HepG2 (cell line): ENCODE results near the gene ABCC5. TPM values are rescaled to one million over a fixed set of nuclear protein-coding genes. Genes with fewer than 3 reads are reported as not detected.

Source experiments
- ARNT2 ChIP-seq: sonication (generic); formaldehyde crosslinking; IDR thresholded peaks from 2 replicates; pipeline ENCODE4 v1.8.0; 2022; ENCODE audit warnings: mild to moderate bottlenecking, low read depth, missing genetic modification reagents, moderate library complexity
- ATF1 ChIP-seq: IDR thresholded peaks from 2 replicates; pipeline ENCODE4 v1.6.1; 2016; ENCODE audit warnings: mild to moderate bottlenecking, control low read depth
- ELF3 ChIP-seq: IDR thresholded peaks from 2 replicates; pipeline ENCODE4 v1.6.1; 2016; ENCODE audit warnings: missing genetic modification reagents, missing compliant biosample characterization
- HNF4A ChIP-seq: sonication (generic); formaldehyde crosslinking; IDR thresholded peaks from 2 replicates; pipeline ENCODE4 v1.4.0; 2020; ENCODE audit warnings: missing genetic modification reagents
- HNF4G ChIP-seq, 2 experiments: sonication (generic) in 1 of 2; formaldehyde crosslinking in 1 of 2; IDR thresholded peaks; 2 replicates each; pipeline versions ENCODE4 v1.4.0 to v1.6.1; 2011 to 2020; ENCODE audit warnings: borderline replicate concordance in 2 of 2, low read depth in 2 of 2, mild to moderate bottlenecking in 2 of 2, low read length in 1 of 2, missing genetic modification reagents in 1 of 2, moderate library complexity in 1 of 2
- ISL2 ChIP-seq: sonication (generic); formaldehyde crosslinking; IDR thresholded peaks from 2 replicates; pipeline ENCODE4 v1.5.0; 2020; ENCODE audit warnings: missing genetic modification reagents
- PRDM15 ChIP-seq: sonication (generic); formaldehyde crosslinking; IDR thresholded peaks from 2 replicates; pipeline ENCODE4 v1.4.0; 2020; ENCODE audit warnings: missing genetic modification reagents
- TCF7 ChIP-seq: sonication (generic); IDR thresholded peaks from 2 replicates; pipeline ENCODE4 v1.6.1; 2016; ENCODE audit warnings: antibody characterized with exemption, low read depth
- ZNF205 ChIP-seq: IDR thresholded peaks from 2 replicates; pipeline ENCODE4 v1.6.1; 2018; ENCODE audit warnings: missing biosample characterization, missing genetic modification reagents
- ZNF431 ChIP-seq: sonication (generic); formaldehyde crosslinking; IDR thresholded peaks from 2 replicates; pipeline ENCODE4 v1.9.0; 2022; ENCODE audit warnings: missing genetic modification reagents, low read depth, mild to moderate bottlenecking, borderline replicate concordance
- ZNF451 ChIP-seq: sonication (generic); formaldehyde crosslinking; IDR thresholded peaks from 2 replicates; pipeline ENCODE4 v1.5.0; 2020; ENCODE audit warnings: mild to moderate bottlenecking, missing genetic modification reagents
- ZNF644 ChIP-seq: IDR thresholded peaks from 2 replicates; pipeline ENCODE4 v1.6.1; 2016; ENCODE audit warnings: low read depth
- polyA plus RNA-seq, 8 experiments: library from polyadenylated mRNA; depleted of rRNA in 3 of 8; stranded (reverse) in 7 of 8; unstranded in 1 of 8; fragments of >200 nt; fragmentation: Illumina TruSeq in 4 of 8; extraction: Trizol in 4 of 8; gene quantifications; 2 replicates each; pipeline versions ENCODE4 v1.2.1 to v1.2.3, GENCODE V29; 2011 to 2016; ENCODE audit warnings: low read depth in 4 of 8, missing spikeins in 1 of 8, mixed read lengths in 1 of 8; ENCODE audit not compliant: insufficient read depth in 1 of 8
- total RNA-seq, 5 experiments: library from RNA; depleted of rRNA; stranded (reverse); fragments of >200 nt; fragmentation: Illumina TruSeq; extraction: Trizol; gene quantifications; 2 replicates each; pipeline ENCODE4 v1.2.3, GENCODE V29; 2016; ENCODE audit warnings: low read depth in 1 of 5

The ABCC5 gene
- total and polyA plus RNA-seq, 2 of the 13 experiments (the other 11 are each of a cell fraction or from before 2014, with no cell fraction given), result 12.5 to 12.7 TPM

- TF ChIP-seq TCF7, result 0 out of 2 replicates have a peak, but pooled peaks have one; percentile 25
- TF ChIP-seq ZNF451 (CRISPR knock-in tag), result no peak
- no peak for TF ChIP-seq ZNF431 (CRISPR knock-in tag)
- TF ChIP-seq ZNF644 (CRISPR knock-in tag), result peak; percentile 74
- TF ChIP-seq ATF1 (CRISPR knock-in tag), result 0 out of 2 replicates have a peak, but pooled peaks have one; percentile 14
- peak; percentile 85 for TF ChIP-seq HNF4A (CRISPR knock-in tag)
- TF ChIP-seq ZNF205 (CRISPR knock-in tag), result no peak
- TF ChIP-seq PRDM15 (CRISPR knock-in tag), result 0 out of 2 replicates have a peak, but pooled peaks have one; percentile 57
- TF ChIP-seq ISL2, result 0 out of 2 replicates have a peak, but pooled peaks have one; percentile 18
- TF ChIP-seq ELF3 (CRISPR knock-in tag), result peak; percentile 25; the same call in 1 of the 2 replicates
- no peak for TF ChIP-seq ARNT2 (CRISPR knock-in tag)
- peak; percentile 39; the same call in 1 of the 2 replicates for TF ChIP-seq HNF4G (IDR thresholded peaks at IDR 0.05; ENCODE audit: borderline replicate concordance, low read depth, low read length)
- TF ChIP-seq HNF4G (CRISPR knock-in tag; IDR thresholded peaks at IDR 0.05; ENCODE audit: borderline replicate concordance, low read depth), result no peak
Observed at GRCh38 chr3:183892610-183893214, 125.0 kb downstream of the ABCC5 start (continued).
